Heart left ventricle (tissue), 13 donors: ENCODE results near the gene C19orf12.

ENCODE experiments used
- CTCF ChIP-seq, 12 donors: fragments of 200-600 bp; sonication (generic) in 4 of 12; IDR thresholded peaks; one replicate each; pipeline versions ENCODE4 v1.5.0 to v1.8.0; 2018 to 2022; ENCODE audit warnings: antibody characterized with exemption in 12 of 12, mild to moderate bottlenecking in 5 of 12
- POLR2A ChIP-seq, 2 donors: fragments of 450-650 bp; IDR thresholded peaks; one replicate each; pipeline ENCODE4 v1.6.1; 2017; ENCODE audit warnings: antibody characterized with exemption in 2 of 2, mild to moderate bottlenecking in 2 of 2, moderate library complexity in 2 of 2
- donor health status: ischemic (EF 13 %, LVEDD 7.1; RV severe dilation, severe dysfunction).
- donor health status: DM: no; HTN: yes; CAD: no.
- donor health status: DM: no; HTN: no; CAD: no.
- donor health status: ischemic (EF 25% LVEDD 6.9; RV normal size, moderate dysfunction).
- donor health status: ischemic (EF 25% LVEDD 5.7; RV mildly dilated, moderate dysfunction).
- donor health status: ischemic (EF 35%, LVEDD 5.7; RV mildly dilated, moderate dysfunction).
- donor health status: nonischemic (EF 11% LVEDD 7.7; RV severe dilation, severe dysfunction).
- donor health status: DM: yes; HTN: yes; CAD: no.
- donor health status: PGD.
- donor health status: ischemic (EF 29% LVEDD 5.4; RV normal size, mild dysfunction).
- donor health status: nonischemic (EF 23%, LVEDD 6.1; RV moderate dilation, normal function).

- TF ChIP-seq CTCF (IDR thresholded peaks at IDR 0.05) (no peak), POLR2A (IDR thresholded peaks at IDR 0.05) (no peak)
These were observed 44.8 kb downstream of the C19orf12 start for GRCh38 chr19:29670255-29670654.
